Heart left ventricle (tissue), 16 donors: ENCODE measurements around the gene SH3TC2. TPM values are rescaled to one million over a fixed set of nuclear protein-coding genes. Genes with fewer than 3 reads are reported as not detected.

Experiments used
- ATAC-seq, 4 donors: fragments of 200-7000 bp; cut with Tn5 transposase; one replicate each; pipeline ENCODE4 v1.9.1; 2020 to 2022; ENCODE audit warnings: moderate library complexity in 4 of 4, mild to moderate bottlenecking in 3 of 4, moderate number of reproducible peaks in 1 of 4
- DNase-seq, 5 donors: peaks; one replicate each; pipeline ENCODE4 v3.0.0-alpha.2; 2020
- H3K27ac ChIP-seq, 12 donors: fragments of 200-600 bp; sonication (generic) in 4 of 12; one replicate each; pipeline versions ENCODE4 v1.5.0 to v1.8.0; 2016 to 2022; ENCODE audit warnings: mild to moderate bottlenecking in 2 of 12
- H3K27me3 ChIP-seq, 9 donors: fragments of 200-600 bp; sonication (generic) in 2 of 9; one replicate each; pipeline versions ENCODE4 v1.5.1 to v1.8.0; 2016 to 2022; ENCODE audit warnings: mild to moderate bottlenecking in 3 of 9
- H3K36me3 ChIP-seq, 9 donors: fragments of 200-600 bp; sonication (generic) in 2 of 9; one replicate each; pipeline versions ENCODE4 v1.5.0 to v1.8.0; 2018 to 2022; ENCODE audit warnings: mild to moderate bottlenecking in 2 of 9
- H3K4me1 ChIP-seq, 12 donors: fragments of 200-600 bp; sonication (generic) in 4 of 12; one replicate each; pipeline versions ENCODE4 v1.5.0 to v1.8.0; 2016 to 2022; ENCODE audit warnings: mild to moderate bottlenecking in 3 of 12
- H3K4me3 ChIP-seq, 12 donors: fragments of 200-600 bp; sonication (generic) in 4 of 12; one replicate each; pipeline versions ENCODE4 v1.5.0 to v1.8.0; 2017 to 2022; ENCODE audit warnings: mild to moderate bottlenecking in 9 of 12, moderate library complexity in 4 of 12
- H3K9me3 ChIP-seq, 12 donors: fragments of 200-600 bp; sonication (generic) in 4 of 12; one replicate each; pipeline versions ENCODE4 v1.5.0 to v1.8.0; 2016 to 2022; ENCODE audit warnings: mild to moderate bottlenecking in 1 of 12
- CTCF ChIP-seq, 12 donors: fragments of 200-600 bp; sonication (generic) in 4 of 12; IDR thresholded peaks; one replicate each; pipeline versions ENCODE4 v1.5.0 to v1.8.0; 2018 to 2022; ENCODE audit warnings: antibody characterized with exemption in 12 of 12, mild to moderate bottlenecking in 5 of 12
- POLR2A ChIP-seq, 2 donors: fragments of 450-650 bp; IDR thresholded peaks; one replicate each; pipeline ENCODE4 v1.6.1; 2017; ENCODE audit warnings: antibody characterized with exemption in 2 of 2, mild to moderate bottlenecking in 2 of 2, moderate library complexity in 2 of 2
- WGBS, 4 donors: extraction: QIAGEN DNeasy Blood & Tissue Kit in 2 of 4; methylation state at CpG; one replicate each; pipeline versions ENCODE4 v1.1.5 to v1.1.7; 2013 to 2018; 5-methylcytosine and 5-hydroxymethylcytosine counted together
- intact Hi-C, 10 donors: fragments of 100-400 bp; cut with DNase I; formaldehyde crosslinking; loops; one replicate each; pipeline versions ENCODE4 v1.11.1 to v1.14.2; 2022
- polyA plus RNA-seq, 2 donors: library from polyadenylated mRNA; stranded (reverse); fragments of 200-250 nt; gene quantifications; one replicate each; pipeline ENCODE4 v1.2.3, GENCODE V29; 2013
- total RNA-seq, 9 donors: library from RNA; depleted of rRNA in 2 of 9; stranded (reverse); fragments of >200 nt in 2 of 9; fragmentation: NEBNext Ultra II Directional in 3 of 9; extraction: Animal tissue kit (Norgen Biotek cat#: 25700) in 3 of 9; gene quantifications; one replicate each; pipeline versions ENCODE4 v1.1.0 to v1.2.4, GENCODE V29; 2016 to 2023
- donor health status: ischemic (EF 13 %, LVEDD 7.1; RV severe dilation, severe dysfunction).
- donor health status: healthy with polysubstance abuse.
- donor health status: DM: no; HTN: yes; CAD: no.
- donor health status: DM: no; HTN: no; CAD: no.
- donor health status: ischemic (EF 25% LVEDD 6.9; RV normal size, moderate dysfunction).
- donor health status: ischemic (EF 25% LVEDD 5.7; RV mildly dilated, moderate dysfunction).
- donor health status: healthy.
- donor health status: DM: yes; HTN: yes; CAD: no.
- donor health status: ischemic (EF 35%, LVEDD 5.7; RV mildly dilated, moderate dysfunction).
- donor health status: nonischemic (EF 11% LVEDD 7.7; RV severe dilation, severe dysfunction).
- donor health status: DM: yes; HTN: yes; CAD: no.
- donor health status: PGD.
- donor health status: ischemic (EF 29% LVEDD 5.4; RV normal size, mild dysfunction).
- donor health status: nonischemic (EF 23%, LVEDD 6.1; RV moderate dilation, normal function).

SH3TC2 gene
- total and polyA plus RNA-seq, 11 donors: 1.6 to 12.7 (median 4.0) TPM

- 89 to 93% (median 92%) methylated on average over 2 of the region's 2 CpGs for WGBS, 4 donors
- intact Hi-C loops: no loop called here
- Histone ChIP-seq H3K9me3 (peaks cover 0 to 10% (median 1%) of the 10 kb centered on the region in 12 donors), H3K4me3 (no peak overlapping the region), H3K27ac (no peak overlapping the region), H3K27me3 (no peaks in the 10 kb centered on the region), H3K36me3 (no peaks in the 10 kb centered on the region), H3K4me1 (peaks cover 0 to 10% (median 0%) of the 10 kb centered on the region in 12 donors)
- no peak for TF ChIP-seq POLR2A (IDR thresholded peaks at IDR 0.05)
- no peak for TF ChIP-seq CTCF (IDR thresholded peaks at IDR 0.05)
- no peak for DNase-seq
- ATAC-seq: no peak
Observed at GRCh38 chr5:149054416-149054815, 8.4 kb downstream of the SH3TC2 start.

DNA sequence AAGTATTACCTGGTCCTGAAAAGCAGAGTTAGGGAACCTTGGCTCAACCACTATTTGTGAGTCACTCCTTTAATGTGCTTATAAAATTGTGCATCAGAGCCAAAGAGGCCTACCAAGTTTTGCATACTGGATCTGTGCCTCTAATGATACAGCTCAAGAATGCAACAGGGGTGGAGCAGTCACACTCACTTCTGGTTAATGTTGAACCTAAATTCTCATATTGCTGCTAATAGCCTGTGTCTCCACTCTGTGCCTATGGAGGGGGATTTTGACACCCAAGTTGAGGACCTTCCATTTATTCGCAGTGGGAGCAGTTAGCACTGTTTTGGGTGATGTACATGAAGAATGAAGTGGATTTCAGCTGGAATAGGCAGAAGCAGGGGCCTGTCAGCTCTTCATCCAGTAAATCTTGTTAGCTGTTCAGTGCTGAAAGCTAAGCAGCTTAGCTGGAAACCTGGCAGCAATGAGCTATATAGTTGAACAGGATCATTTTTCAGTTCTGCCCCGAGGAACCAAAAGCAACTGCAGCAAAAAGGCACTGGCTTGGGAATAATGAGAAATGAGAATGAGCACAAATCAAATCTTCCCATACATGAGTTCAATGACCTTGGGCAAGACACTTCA, 9.7 kb downstream of the SH3TC2 start:
- Histone ChIP-seq H3K4me3 (no peak overlapping the region), H3K9me3 (peaks cover 0 to 7% (median 1%) of the 10 kb centered on the region in 12 donors), H3K27me3 (no peaks in the 10 kb centered on the region), H3K27ac (peak overlapping the region in 7 of 12 donors; percentile 5 to 32 (median 21)), H3K4me1 (peaks cover 0 to 10% (median 0%) of the 10 kb centered on the region in 12 donors), H3K36me3 (no peaks in the 10 kb centered on the region)
- WGBS, 4 donors: 49 to 72% (median 61%) methylated on average over 2 of the region's 2 CpGs
- TF ChIP-seq CTCF (IDR thresholded peaks at IDR 0.05): no peak
- no peak for TF ChIP-seq POLR2A (IDR thresholded peaks at IDR 0.05)
- no peak for DNase-seq
- intact Hi-C loops: no loop called here
- peak in 1 of 4 donors; percentile 31 for ATAC-seq

DNA sequence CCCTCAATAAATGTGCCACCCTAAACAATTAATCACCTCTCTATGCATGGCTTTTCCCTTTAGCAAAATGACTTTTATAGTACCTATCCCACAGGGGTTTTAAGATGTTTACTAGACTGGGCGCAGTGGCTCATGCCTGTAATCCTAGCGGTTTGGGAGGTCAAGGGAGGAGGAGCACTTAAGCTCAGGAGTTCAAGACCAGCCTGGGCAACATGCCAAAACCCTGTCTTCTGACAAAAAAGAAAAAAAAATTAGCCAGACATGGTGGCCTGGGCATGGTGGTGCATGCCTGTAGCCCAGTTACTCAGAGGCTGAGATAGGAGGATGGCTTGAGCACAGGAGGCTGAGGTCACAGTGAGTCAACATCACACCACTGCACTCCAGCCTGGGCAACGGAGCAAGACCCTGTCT, 13.5 kb downstream of the SH3TC2 start:
- no peak overlapping the region for H3K27ac ChIP-seq
- H3K9me3 ChIP-seq: no peaks in the 10 kb centered on the region
- no peak for ATAC-seq
- no peaks in the 10 kb centered on the region for H3K27me3 ChIP-seq
- H3K4me3 ChIP-seq: no peak overlapping the region
- intact Hi-C loops: no loop called here
- peaks cover 0 to 8% (median 0%) of the 10 kb centered on the region in 9 donors for H3K36me3 ChIP-seq
- H3K4me1 ChIP-seq: peaks cover 0 to 10% (median 0%) of the 10 kb centered on the region in 12 donors
- TF ChIP-seq POLR2A (IDR thresholded peaks at IDR 0.05) (no peak), CTCF (IDR thresholded peaks at IDR 0.05) (no peak)
- DNase-seq: no peak
- WGBS, 4 donors: 90 to 95% (median 93%) methylated on average over 3 of the region's 3 CpGs

DNA sequence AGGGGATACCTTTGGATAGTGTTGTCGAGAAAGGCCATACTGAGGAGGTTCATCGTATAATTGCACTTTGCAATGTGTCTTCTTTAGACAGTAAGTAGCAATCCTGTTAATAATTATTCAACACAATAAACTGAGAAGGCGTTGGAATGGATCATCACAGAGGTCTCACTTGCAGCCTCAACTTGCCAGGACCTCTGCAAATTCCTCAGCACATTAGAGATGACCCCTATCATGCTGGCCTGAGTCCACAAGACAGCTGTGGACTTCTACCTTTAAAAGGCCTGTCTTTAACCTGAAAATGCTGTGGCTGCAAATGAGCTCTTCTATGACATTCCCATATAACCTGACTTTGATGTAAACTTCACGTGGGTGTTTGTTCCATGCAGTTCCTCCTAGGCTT, 14.1 kb downstream of the SH3TC2 start:
- intact Hi-C loops: no loop called here
- TF ChIP-seq POLR2A (IDR thresholded peaks at IDR 0.05) (no peak), CTCF (IDR thresholded peaks at IDR 0.05) (no peak)
- no peak for DNase-seq
- peaks cover 0 to 10% (median 0%) of the 10 kb centered on the region in 12 donors for H3K4me1 ChIP-seq
- H3K9me3 ChIP-seq: no peaks in the 10 kb centered on the region
- H3K36me3 ChIP-seq: peaks cover 0 to 12% (median 0%) of the 10 kb centered on the region in 9 donors
- 90 to 95% (median 92%) methylated on average over 4 of the region's 4 CpGs for WGBS, 4 donors
- no peak for ATAC-seq
- no peaks in the 10 kb centered on the region for H3K27me3 ChIP-seq
- no peak overlapping the region for H3K27ac ChIP-seq
- no peak overlapping the region for H3K4me3 ChIP-seq
